ENCODE results near the gene PLXNA2. TPM values are rescaled to one million over a fixed set of nuclear protein-coding genes. Genes with fewer than 3 reads are reported as not detected.

Gene PLXNA2
- total RNA-seq, 4 donors from 2014 or later, result 26.9 to 54.0 (median 46.1) TPM

GRCh38 chr1:207990876-207991582 lies 253.2 kb downstream of the PLXNA2 start:
- no peak overlapping the region for H3K27ac ChIP-seq
- H3K4me3 ChIP-seq, result no peak overlapping the region
- DNase-seq, result no peak
- TF ChIP-seq POLR2A (IDR thresholded peaks at IDR 0.05), result no peak
- TF ChIP-seq CTCF (IDR thresholded peaks at IDR 0.05), result no peak
- H3K9me3 ChIP-seq, result no peaks in the 10 kb centered on the region
- peaks cover 0 to 16% (median 0%) of the 10 kb centered on the region in 4 donors for H3K27me3 ChIP-seq
- no peaks in the 10 kb centered on the region for H3K4me1 ChIP-seq
- intact Hi-C loops (cut with DNase I), result no loop called here
- H3K36me3 ChIP-seq, result no peaks in the 10 kb centered on the region
- WGBS, 2 donors, result 77 to 83% methylated on average over 6 to 13 of the region's 16 CpGs

DNA sequence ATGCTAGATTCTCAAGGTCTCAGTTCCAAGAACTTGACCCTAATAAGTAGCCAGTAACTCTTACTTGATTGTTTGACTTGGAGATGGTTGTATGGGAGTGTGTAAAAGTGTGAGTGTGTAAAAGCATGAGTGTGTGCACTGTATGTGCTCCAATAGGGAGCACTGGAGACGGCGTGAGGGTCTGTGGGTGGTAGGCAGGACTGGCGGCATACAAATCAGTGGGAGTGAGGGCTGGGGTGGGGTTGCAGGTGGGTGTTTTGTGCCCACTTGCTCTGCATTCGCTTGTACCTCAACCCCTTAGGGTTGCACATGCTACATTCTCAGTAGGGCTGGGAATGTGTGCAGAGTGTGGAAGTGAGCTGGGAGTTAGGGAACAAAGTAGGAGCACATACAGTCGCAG lies 253.7 kb downstream of the PLXNA2 start:
- H3K27ac ChIP-seq, result no peak overlapping the region
- peaks cover 0 to 10% (median 0%) of the 10 kb centered on the region in 4 donors for H3K27me3 ChIP-seq
- H3K9me3 ChIP-seq, result no peaks in the 10 kb centered on the region
- H3K4me1 ChIP-seq, result no peaks in the 10 kb centered on the region
- no peaks in the 10 kb centered on the region for H3K36me3 ChIP-seq
- no peak for DNase-seq
- no peak overlapping the region for H3K4me3 ChIP-seq
- intact Hi-C loops (cut with DNase I), result no loop called here
- no peak for TF ChIP-seq POLR2A (IDR thresholded peaks at IDR 0.05)
- TF ChIP-seq CTCF (IDR thresholded peaks at IDR 0.05), result no peak
- 89 to 93% methylated on average over 5 of the region's 5 CpGs for WGBS, 2 donors

DNA sequence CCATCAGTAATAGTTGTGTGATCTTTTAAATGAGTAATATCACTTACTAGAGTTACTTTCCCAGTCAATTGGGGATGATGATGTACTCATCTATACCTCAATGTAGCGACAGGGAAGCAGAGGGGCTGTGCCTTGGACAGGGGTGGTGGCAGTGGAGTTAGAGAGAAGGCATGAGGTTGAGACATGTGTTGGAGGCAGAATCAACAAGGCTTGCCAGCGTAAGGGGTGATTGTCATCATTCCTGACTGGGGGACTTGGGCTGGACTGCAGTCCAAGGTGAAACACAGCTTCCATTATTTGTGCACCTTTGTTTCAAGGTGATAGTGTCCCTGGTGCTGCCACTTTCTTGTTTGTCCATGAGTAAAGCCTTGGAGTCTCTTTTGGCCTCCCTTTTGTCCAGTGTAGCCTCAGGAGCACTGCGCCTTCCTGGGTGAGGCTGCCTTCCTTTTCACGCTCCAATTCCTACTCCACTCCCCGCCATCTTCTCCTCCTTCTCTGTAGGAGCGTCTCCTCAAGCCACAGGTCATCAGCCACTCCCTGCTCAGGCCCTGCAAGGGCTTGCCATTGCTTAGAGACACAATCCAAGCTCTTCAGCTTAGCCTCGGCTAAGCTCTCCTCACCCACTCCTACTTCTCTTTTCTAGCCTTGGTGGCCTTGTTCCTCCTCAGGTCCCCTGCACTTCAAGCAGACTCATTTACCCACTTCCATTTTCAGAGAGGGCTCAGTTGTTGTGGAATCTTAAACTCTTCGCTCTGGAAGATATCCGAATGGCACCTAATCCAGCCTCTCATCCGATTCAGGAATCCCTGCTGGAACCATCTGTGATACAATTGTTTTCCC lies 255.6 kb downstream of the PLXNA2 start:
- 85 to 88% methylated on average over 10 of the region's 10 CpGs for WGBS, 2 donors

GRCh38 chr1:207987164-207987563 lies 257.0 kb downstream of the PLXNA2 start:
- no peak for TF ChIP-seq CTCF (IDR thresholded peaks at IDR 0.05)
- TF ChIP-seq POLR2A (IDR thresholded peaks at IDR 0.05), result no peak
- H3K4me1 ChIP-seq, result peaks cover 0 to 10% (median 0%) of the 10 kb centered on the region in 3 donors
- 58 to 61% methylated on average over 5 of the region's 5 CpGs for WGBS, 2 donors
- intact Hi-C loops (cut with DNase I), result no loop called here
- no peaks in the 10 kb centered on the region for H3K9me3 ChIP-seq
- H3K4me3 ChIP-seq, result no peak overlapping the region
- H3K27me3 ChIP-seq, result peaks cover 0 to 9% (median 0%) of the 10 kb centered on the region in 4 donors
- H3K27ac ChIP-seq, result no peak overlapping the region
- no peaks in the 10 kb centered on the region for H3K36me3 ChIP-seq
- no peak for DNase-seq

More for the DNA sequence above, 255.6 kb downstream of the PLXNA2 start:
- H3K4me1 ChIP-seq, result no peaks in the 10 kb centered on the region
- peaks cover 0 to 9% (median 0%) of the 10 kb centered on the region in 4 donors for H3K27me3 ChIP-seq
- no peak overlapping the region for H3K4me3 ChIP-seq
- H3K27ac ChIP-seq, result no peak overlapping the region
- no peak for DNase-seq
- no peaks in the 10 kb centered on the region for H3K9me3 ChIP-seq
- no peaks in the 10 kb centered on the region for H3K36me3 ChIP-seq
- TF ChIP-seq POLR2A (IDR thresholded peaks at IDR 0.05) (no peak), CTCF (IDR thresholded peaks at IDR 0.05) (no peak)
- intact Hi-C loops (cut with DNase I), result no loop called here

DNA sequence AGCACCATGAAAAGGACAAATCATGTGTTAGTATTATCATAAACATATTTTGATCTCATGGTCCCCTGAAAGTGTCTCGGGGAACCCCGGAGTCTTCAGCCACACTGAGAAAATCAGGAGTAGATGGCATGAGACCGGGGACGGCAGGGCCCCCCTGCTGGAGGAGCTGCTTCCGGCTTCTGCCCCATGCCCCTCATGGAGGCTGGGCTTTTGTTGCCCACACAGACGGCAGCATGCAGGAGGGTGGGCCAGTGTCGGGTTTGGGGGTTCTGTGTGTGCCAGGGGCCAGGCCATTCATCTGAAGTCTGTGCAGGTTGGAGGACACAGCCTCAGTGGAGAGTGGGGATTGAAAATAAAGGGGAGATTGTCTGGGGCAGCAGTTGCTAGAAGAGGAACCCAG lies 258.2 kb downstream of the PLXNA2 start:
- H3K4me3 ChIP-seq, result no peak overlapping the region
- H3K36me3 ChIP-seq, result no peaks in the 10 kb centered on the region
- WGBS, 2 donors, result 88 to 91% methylated on average over 7 of the region's 7 CpGs
- intact Hi-C loops (cut with DNase I), result no loop called here
- TF ChIP-seq CTCF (IDR thresholded peaks at IDR 0.05) (no peak), POLR2A (IDR thresholded peaks at IDR 0.05) (no peak)
- peaks cover 0 to 7% (median 0%) of the 10 kb centered on the region in 4 donors for H3K27me3 ChIP-seq
- H3K27ac ChIP-seq, result no peak overlapping the region
- H3K9me3 ChIP-seq, result no peaks in the 10 kb centered on the region
- no peak for DNase-seq
- H3K4me1 ChIP-seq, result peaks cover 0 to 10% (median 0%) of the 10 kb centered on the region in 3 donors

Measured in esophagus squamous epithelium (tissue), 5 donors.